ENCODE data around the gene TTC14.
A peak's percentile ranks its signal among the peaks of the same experiment; 100 is the strongest.
"Not testable (repeated sequence)": the region's sequence is repeated elsewhere in the genome, so short reads cannot be mapped to it uniquely, and the experiment has no call there.

The TTC14 gene, protein sequence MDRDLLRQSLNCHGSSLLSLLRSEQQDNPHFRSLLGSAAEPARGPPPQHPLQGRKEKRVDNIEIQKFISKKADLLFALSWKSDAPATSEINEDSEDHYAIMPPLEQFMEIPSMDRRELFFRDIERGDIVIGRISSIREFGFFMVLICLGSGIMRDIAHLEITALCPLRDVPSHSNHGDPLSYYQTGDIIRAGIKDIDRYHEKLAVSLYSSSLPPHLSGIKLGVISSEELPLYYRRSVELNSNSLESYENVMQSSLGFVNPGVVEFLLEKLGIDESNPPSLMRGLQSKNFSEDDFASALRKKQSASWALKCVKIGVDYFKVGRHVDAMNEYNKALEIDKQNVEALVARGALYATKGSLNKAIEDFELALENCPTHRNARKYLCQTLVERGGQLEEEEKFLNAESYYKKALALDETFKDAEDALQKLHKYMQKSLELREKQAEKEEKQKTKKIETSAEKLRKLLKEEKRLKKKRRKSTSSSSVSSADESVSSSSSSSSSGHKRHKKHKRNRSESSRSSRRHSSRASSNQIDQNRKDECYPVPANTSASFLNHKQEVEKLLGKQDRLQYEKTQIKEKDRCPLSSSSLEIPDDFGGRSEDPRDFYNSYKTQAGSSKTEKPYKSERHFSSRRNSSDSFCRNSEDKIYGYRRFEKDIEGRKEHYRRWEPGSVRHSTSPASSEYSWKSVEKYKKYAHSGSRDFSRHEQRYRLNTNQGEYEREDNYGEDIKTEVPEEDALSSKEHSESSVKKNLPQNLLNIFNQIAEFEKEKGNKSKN

DNA sequence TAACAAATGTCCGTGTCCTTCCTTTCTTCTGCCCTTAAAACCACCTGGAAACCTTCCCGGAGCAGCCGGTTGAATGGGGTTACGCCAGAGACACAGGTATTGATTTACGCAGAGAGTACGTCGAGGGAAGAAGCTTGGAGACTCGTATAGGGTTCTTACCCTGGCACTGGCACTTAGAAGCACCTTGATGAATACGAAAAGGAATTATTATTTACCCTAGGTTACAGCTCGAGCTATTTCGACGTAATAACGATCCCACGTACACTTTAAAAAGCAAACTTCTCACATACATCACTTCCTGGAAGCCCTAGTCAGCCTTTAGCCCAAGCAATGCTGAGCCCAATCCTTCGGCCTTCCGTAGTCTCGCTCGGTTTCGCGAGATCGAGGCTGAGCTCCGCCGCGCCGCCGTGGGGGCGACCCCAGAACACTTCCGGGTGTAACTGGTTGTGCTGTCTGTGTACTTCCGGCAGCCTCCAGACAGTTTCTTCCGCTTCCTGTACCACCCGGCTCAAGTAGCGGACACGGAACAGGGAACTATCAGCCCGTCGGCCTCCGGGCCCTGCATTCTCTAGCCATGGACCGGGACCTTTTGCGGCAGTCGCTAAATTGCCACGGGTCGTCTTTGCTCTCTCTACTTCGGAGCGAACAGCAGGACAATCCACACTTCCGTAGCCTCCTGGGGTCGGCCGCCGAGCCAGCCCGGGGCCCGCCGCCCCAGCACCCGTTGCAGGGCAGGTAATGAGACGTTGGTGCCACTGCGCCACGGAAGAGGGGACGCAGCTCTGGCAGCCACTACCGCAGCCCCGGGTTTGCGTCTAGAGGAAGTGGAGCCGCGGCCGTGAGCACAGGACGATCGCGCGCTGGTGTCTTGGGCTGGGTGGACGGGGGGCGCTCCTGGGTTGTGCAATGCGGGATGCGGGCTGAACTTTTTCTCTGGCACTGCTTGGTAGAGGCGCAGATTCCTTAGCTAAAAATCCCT lies at the start of gene TTC14:
Gene TTC14 (plus strand): TSS at position 476 of the 979 bp plus-strand sequence. CDS start 99 bp downstream, at position 575.
- peak; percentile 87 to 88 for DNase-seq (ENCODE audit: low read depth in 2 of 2)

DNA sequence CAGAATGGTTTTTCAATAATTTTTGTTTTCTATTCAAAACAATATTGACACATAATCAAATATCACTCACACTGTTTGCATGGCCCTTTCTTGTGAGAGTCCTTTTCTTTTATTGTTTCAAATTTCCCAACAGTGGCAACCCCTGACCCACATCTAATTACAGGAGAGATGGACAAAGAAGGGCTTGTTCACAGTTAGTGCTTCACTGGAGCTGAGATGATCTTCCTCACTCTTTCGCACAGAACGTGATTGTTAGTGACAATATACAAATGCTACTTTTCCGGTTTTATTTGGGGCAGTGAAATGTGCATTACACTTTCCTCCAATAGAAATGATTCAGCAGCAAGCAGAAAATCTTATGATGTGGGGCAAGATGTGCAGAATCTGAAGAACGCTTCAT lies 38.6 kb upstream of the TTC14 start:
- DNase-seq (ENCODE audit: low read depth in 2 of 2) = no peak

DNA sequence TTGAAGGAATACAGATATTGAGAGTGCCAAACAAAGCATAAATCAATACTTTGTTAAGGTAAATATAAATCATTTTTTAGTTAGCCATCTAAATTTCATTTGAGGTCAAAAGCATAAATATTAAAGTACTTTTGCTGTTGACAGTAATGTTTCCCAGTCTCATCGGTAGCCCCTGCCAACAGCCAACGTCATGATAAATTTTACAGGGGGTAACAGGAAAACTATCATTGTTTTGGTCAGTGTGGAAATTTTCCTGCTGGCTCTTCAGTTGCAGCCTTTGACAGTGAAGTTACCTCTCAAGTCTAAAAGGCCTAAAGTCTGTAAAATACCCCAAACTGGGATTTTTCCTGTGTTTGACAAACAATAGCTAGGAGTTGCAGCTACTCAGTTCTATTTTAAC lies 37.3 kb upstream of the TTC14 start:
- no peak for DNase-seq (ENCODE audit: low read depth in 2 of 2)

DNA sequence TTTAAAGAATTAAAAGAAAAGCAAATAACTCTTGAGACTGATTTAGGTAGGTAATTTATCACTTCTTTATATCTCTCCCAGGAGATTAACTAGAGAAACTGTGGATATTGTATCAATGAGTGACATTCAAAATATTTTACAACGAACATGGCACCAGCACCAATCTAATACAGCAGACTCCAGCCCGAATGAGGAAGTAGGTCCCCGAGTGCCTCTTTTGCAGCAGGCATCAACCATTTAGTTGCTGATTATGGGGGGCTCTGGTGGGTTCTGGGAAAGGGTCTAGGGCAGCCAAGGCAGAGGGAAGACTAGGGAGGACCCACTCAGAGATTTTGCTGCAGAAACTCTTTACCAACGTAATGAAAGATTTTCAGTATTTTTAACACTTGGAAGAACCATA lies 31.7 kb upstream of the TTC14 start:
- DNase-seq (ENCODE audit: low read depth in 2 of 2) = no peak

DNA sequence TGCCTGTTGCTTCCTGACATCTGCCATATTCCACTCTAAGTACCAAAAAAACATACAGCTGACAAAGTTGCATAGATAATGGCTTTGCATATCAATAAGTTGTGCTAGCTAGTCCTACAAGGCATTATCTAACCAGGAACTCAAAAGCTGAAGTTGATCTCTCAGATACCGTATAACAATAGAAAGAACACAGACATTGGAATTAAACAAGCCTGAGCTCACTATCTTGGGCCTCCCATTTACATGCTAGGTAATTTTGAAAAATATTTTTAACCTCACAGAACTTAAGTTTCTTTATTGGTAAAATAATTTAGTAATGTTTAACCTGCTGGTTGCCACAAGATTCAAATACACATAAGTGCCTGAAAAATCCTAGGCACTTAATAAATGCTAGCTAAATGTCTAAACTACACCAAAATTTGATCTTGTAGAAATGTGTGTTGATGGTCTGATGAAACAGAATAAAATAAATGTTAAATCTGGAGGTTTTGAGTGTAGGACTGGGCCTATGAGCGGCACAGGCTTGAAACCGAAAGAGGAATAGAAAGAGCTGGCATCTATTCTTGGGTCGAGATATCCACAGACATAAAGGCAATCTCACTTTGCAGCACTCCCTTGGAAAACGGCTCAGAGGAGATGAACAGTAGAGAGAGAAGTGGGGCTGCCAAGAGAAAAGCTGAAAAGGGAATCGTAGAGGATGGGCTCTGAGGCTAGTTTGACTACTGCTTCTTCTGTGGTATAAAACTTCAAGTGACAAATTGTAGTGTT lies 29.9 kb upstream of the TTC14 start:
- no peak for DNase-seq (ENCODE audit: low read depth in 2 of 2)

DNA sequence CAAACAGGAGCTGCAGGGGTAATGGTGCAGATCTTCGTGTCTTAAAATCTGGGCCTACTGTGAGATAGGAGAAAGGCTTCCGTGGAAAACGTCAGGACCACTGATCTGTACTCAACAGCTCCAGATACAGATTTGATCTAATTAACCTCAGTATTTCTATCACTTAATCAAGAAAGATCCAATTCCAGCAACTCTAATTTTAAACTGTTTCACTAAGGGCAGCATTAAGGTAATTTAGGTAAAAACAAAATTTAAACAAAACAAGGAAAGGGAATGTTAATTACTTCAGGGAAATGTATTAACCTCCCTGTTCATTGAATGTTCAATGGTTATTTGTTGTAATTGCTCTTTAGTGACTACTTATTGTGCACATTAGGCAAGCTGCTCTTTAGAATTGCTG lies 26.4 kb upstream of the TTC14 start:
- no peak for DNase-seq (ENCODE audit: low read depth in 2 of 2)

DNA sequence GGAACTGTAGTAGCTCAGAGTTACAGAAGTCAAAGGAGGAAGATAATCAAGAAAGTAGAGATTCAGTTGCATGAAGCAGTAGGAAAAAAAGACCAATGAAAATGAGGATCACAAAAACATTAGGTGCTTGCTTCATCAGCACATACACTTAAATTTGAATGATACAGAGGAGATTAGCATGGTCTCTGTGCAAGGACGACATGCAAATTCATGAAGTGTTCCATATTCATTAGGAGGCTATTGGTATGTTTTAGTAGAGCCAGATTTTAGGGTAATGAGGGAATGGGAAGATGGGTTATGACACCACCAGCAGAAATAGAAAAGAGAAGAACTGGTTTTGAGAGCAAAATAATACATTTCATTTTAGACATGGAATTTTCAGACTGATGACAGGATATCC lies 21.0 kb upstream of the TTC14 start:
- no peak for DNase-seq (ENCODE audit: low read depth in 2 of 2)

DNA sequence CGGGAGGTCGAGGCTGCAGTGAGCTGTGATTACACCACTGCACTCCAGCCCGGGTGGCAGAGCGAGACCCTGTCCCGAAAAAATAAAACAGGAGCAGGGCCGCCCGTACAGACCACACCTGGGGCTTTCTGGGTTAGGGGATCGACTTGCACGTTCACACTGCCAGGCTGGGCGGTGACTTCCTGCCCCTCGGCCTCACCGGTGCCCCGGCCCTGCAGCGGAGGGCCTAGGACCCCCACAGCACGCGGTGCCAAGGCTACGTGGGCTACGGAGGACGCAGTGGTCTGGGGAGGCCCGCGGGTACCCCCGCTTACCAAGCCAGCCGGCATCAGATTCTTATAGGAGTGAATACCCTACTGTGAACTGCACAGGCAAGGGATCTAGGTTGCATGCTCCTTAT lies 11.6 kb upstream of the TTC14 start:
- DNase-seq (ENCODE audit: low read depth in 2 of 2) = no peak

DNA sequence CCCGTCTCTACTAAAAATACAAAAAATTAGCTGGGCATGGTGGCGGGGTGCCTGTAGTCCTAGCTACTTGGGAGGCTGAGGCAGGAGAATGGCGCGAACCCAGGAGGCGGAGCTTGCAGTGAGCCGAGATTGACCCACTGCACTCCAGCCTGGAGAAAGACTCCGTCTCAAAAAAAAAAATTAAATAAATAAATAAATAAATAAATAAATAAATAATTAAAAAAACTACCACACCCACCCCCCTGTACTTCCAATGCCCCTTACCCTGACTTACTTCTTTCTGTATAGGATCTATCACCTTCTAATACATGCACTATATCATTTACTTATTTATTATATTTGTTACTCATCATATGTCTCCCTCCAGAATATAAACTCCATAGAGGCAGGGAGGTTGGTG lies 8.3 kb upstream of the TTC14 start:
- DNase-seq (ENCODE audit: low read depth in 2 of 2) = not testable (repeated sequence)

DNA sequence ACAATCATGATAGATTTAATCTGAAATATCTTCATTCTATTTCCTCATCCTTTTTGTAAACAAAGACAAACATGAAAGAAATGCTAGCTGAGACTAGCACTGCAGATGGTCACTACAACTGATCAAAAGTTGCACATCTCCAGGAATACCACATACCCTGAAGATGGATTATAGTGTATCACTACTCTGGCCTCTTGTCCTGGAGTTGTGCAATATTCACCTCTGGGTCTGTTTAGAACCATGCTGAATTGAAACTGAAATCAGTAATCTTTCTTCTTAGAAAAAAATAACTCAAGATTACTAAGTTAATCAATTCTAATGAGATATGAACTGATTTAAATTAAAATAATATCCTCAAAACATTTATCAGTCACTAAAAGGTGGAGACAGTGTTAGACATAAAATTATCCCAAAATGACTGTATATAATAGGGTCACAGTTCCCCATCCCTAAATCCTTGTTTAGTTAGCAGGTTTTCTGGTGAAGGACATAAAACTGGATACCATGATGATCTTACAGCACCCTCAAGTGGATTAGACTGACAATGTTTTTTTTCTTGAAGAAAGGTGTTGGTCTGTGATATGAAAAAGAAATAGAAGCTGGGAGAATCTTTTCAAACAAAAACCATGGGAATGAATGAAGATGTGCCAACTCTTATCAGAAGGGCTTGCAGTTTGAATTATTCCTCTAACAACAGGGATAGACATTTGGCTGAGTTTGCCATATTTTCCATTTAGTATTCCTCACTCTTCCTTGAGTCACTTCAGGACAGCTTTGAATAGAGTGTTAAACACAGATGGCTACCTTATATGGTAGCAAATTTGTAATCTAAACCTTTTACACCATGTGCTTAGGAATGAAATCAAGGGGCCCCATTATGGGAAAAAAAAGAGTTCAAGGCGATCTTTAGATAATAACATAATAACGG lies 7.1 kb upstream of the TTC14 start:
- no peak for DNase-seq (ENCODE audit: low read depth in 2 of 2)

DNA sequence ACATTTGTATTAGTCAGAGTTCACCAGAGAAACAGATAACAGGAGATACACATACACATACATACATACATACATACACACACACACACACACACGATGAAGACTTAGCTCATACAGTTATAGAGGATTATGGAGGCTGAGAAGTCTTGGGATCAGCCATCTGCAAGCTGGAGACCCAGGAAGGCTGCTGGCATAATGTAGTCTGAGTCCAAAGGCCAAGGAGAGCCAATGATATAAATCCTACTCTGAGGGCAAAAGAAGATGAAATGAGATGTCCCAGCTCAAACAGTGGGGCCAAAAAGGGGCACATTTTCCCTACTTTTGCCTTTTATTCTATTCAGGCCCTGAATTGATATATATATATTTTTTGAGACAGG lies 6.4 kb upstream of the TTC14 start:
- no peak for DNase-seq (ENCODE audit: low read depth in 2 of 2)

DNA sequence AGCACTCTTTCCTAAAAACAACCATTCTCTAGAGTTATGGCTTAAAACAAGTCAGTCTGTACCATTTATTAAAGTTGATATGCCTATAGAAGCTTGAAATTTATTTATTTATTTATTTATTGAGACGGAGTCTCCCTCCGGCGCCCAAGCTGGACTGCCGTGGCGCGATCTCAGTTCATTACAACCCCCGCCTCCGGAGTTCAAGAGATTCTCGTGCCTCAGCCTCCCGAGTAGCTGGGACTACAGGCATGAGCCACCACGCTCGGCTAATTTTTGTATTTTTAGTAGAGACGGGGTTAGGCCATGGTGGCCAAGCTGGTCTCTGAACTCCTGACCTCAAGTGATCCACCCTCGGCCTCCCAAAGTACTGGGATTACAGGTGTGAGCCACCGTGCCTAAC lies 1.5 kb upstream of the TTC14 start:
- no peak for DNase-seq (ENCODE audit: low read depth in 2 of 2)

DNA sequence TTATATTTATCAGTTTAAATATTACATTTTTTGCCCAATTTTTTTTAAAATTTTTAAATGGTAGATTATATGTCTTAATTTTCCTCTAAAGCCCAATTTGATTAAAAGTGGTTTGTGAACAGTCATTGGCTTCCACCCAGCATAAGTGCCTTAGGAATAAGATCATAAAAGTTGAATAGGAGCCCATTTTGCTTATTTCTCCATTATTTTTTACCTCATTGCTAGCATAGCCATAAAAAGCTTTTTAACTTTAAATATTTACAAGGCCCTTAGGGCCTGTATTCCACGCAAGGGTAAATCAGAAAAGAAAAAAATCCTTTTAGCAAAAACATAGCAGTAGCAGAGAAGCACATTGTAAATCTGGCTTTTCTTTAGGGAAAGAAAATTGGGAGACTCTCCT lies 9.0 kb downstream of the TTC14 start:
- DNase-seq (ENCODE audit: low read depth in 2 of 2) = no peak

DNA sequence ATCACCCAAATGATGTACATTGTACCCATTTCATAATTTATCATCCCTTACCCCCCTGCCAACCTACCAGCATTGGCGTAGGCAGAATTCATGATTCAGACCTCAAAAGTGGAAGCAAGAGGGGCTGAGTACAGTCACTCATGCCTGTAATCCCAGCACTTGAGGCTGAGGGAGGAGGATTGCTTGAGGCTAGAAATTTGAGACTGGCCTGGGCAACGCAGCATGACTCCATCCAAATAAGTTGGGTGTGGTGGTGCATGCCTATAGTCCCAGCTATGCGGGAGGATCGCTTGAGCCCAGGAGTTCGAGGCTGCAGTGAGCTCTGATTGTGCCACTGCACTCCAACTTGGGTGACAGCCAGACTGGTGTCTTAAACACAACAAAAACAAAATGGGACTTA lies 10.4 kb downstream of the TTC14 start:
- no peak for DNase-seq (ENCODE audit: low read depth in 2 of 2)

DNA sequence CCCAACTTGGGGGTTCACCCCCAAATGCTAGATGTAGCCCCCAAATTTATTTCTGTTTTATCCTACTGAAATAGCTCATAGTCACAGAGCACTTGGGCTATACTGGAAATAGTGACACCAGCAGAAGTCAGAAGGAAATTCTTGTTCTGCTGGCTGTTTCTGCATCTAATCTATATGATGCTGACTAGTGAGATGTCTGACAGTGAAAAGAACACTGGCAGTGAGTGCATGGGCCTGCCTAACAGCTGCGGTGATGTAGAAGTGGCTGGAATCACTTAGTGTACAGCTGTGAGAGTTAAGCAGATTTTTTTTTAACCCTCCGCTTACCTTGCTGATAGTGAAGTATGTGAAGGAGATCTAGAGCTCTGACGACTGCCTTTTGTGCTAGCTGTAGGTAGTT lies 14.0 kb downstream of the TTC14 start:
- DNase-seq (ENCODE audit: low read depth in 2 of 2) = no peak

DNA sequence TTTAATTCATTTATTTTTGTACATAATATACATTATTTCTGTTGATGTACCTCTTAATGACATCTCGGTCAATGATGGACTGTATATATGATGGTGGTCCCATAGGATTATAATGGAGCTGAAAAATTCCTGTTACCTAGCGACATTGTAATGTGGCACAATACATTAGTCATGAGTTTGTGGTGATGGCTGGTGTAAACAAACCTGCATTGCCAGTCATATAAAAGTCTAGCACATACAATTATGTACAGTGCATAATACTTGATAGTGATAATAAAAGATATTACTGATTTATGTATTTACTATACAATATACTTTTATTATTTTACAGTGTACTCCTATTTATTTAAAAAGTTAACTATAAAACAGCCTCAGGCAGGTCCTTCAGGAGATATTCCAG lies 15.1 kb downstream of the TTC14 start:
- DNase-seq (ENCODE audit: low read depth in 2 of 2) = no peak

DNA sequence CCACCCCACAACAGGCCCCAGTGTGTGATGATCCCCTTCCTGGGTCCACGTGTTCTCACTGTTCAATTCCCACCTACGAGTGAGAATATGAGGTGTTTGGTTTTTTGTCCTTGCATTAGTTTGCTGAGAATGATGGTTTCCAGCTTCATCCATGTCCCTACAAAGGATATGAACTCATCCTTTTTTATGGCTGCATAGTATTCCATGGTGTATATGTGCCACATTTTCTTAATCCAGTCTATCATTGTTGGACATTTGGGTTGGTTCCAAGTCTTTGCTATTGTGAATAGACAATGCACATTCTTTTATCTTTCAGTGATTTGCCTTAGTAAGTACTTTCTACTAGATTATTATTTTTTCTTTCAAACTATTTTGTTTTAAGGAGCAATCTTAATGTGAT lies 16.6 kb downstream of the TTC14 start:
- DNase-seq (ENCODE audit: low read depth in 2 of 2) = not testable (repeated sequence)

DNA sequence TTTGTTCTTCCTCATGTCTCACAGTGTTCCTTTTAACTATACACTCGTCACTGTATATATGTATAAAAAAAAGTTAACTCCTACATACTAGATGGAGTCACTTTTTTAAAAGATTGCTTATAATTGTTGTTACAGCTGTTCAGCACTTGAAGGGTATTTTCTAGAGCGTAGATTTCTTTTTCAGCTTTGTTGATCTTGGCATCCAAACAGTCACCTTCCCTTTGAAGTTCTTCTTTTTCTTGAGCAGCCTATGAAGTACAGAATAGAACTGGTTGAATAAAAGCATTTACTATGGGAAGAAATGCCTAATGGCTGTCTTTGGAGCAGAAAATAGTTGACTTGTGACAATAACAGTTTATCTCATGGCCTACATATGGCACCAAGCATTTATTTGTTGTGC lies 17.8 kb downstream of the TTC14 start:
- DNase-seq (ENCODE audit: low read depth in 2 of 2) = no peak

DNA sequence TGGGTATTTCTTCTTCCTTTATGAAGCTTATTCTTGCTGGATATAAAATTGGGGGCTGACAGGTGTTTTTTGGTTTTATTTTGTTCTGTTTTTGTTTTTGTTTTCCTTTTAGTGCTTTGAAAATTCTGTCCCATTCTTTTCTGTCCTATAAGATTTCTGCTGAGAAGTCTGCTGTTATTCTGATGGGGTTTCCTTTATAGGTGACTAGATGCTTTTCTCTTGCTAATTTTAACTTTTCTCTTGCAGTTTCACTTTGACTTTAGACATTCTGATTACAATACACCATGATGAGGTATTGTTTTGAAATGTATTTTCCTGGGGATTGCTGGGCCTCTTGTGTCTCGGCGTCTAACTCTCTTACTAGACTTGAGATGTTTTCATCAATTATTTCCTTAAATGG lies 22.8 kb downstream of the TTC14 start:
- no peak for DNase-seq (ENCODE audit: low read depth in 2 of 2)

DNA sequence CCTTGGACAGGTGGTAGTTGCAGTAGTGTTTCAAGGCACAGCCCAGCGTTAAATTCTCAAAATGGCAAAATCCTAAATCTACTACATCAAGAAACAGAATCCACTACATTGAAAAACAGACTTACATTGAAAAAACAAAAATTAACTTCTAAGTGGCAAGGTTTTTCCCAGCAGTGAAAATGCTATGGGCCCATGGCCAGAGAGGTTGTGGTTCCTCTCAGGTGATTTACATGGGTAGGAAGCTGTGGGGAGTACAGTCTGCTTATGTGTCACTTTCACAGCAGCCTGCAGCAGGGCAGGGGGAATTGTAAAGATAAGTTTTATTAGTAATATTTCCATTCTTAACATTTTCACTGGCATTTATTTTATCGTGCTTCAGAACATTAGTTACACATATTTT lies 24.9 kb downstream of the TTC14 start:
- no peak for DNase-seq (ENCODE audit: low read depth in 2 of 2)
